ENCODE measurements around the gene ECD.
A peak's percentile ranks its signal among the peaks of the same experiment; 100 is the strongest.
"Not testable (repeated sequence)": the region's sequence is repeated elsewhere in the genome, so short reads cannot be mapped to it uniquely, and the experiment has no call there.

Gene ECD

DNA sequence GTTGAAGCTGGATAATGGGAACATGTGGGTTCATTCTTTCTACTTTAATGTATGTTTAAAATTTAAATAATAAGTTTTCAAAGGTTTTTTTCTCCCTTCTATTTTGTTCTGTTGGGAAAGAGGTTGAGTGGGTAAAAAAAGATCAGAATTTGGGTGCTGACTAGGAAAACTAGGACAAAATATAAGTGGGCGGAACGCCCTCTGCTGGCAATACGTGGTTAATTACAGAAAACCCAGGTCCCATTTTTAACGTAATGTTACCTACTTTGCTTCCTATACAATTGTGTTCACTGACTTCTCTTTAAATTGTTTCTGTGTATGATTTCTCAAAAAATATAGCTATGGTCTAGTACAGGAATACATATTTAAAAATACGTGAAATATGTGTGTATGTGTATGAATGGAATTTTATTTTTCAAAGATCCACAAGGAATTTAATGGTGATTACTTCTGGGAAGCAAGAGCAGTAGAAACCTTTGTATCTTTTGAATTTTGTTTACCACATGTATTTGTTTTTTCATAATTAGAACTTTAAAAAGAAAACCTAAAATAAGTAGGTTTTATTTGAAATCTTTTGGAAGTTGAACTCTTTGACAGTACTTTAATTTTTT is 8.7 kb downstream of the ECD start:
- DNase-seq, result peak; percentile 78

DNA sequence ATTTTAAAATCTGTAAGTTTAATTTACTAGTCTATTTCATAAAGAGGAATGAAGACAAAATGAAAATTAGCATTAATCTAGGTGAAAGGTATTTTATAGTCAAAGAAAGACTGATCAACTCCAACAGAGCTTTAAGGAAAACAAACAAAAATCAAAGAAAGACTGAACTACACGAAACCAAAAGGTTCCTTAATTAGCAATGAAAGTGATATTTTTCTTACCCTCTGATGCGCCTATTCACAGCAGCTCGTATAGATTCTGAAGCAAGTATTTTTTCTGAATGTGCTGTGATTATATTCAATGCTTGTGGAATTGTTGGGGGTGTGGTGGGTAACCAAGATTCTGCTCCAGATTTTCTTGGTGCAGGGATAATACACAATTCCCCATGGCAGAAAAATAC is 11.8 kb downstream of the ECD start:
- DNase-seq, result no peak

- no peak for DNase-seq
Observed at GRCh38 chr10:73152009-73152408, 15.8 kb downstream of the ECD start.

DNA sequence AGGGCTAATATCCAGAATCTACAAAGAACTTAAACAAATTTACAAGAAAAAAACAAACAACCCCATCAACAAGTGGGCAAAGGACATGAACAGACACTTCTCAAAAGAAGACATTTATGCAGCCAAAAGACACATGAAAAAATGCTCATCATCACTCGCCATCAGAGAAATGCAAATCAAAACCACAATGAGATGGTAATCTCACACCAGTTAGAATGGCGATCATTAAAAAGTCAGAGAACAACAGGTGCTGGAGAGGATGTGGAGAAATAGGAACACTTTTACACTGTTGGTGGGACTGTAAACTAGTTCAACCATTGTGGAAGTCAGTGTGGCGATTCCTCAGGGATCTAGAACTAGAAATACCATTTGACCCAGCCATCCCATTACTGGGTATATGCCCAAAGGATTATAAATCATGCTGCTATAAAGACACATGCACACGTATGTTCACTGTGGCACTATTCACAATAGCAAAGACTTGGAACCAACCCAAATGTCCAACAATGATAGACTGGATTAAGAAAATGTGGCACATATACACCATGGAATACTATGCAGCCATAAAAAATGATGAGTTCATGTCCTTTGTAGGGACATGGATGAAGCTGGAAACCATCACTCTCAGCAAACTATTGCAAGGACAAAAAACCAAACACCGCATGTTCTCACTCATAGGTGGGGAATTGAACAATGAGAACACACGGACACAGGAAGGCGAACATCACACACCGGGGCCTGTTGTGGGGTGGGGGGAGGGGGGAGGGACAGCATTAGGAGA is 17.0 kb downstream of the ECD start:
- DNase-seq, result not testable (repeated sequence)

GRCh38 chr10:73141603-73142002 is 26.2 kb downstream of the ECD start:
- no peak for DNase-seq

DNA sequence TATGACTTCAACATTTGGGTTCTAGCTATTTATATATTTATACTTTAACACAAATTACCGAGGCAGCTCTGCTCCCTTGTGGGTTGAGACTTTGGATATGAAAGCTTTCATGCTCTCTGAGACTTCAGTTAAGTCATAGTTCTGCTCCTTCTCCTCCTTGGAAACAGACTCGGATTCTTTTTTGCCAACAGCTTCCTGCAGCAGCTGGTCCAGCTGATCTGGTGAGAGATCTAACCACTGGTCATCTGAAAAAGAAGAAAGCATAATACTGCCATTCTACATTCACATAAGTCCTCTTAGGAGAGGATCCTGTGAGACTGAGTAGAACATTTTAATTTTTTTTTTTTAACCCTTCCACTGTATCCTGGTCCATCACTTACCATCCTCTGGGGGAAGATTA is 28.6 kb downstream of the ECD start:
- DNase-seq, result no peak

- DNase-seq, result no peak
Observed at GRCh38 chr10:73136627-73137026, 31.2 kb downstream of the ECD start.

GRCh38 chr10:73134727-73135126 is 33.1 kb downstream of the ECD start:
- no peak for DNase-seq

DNA sequence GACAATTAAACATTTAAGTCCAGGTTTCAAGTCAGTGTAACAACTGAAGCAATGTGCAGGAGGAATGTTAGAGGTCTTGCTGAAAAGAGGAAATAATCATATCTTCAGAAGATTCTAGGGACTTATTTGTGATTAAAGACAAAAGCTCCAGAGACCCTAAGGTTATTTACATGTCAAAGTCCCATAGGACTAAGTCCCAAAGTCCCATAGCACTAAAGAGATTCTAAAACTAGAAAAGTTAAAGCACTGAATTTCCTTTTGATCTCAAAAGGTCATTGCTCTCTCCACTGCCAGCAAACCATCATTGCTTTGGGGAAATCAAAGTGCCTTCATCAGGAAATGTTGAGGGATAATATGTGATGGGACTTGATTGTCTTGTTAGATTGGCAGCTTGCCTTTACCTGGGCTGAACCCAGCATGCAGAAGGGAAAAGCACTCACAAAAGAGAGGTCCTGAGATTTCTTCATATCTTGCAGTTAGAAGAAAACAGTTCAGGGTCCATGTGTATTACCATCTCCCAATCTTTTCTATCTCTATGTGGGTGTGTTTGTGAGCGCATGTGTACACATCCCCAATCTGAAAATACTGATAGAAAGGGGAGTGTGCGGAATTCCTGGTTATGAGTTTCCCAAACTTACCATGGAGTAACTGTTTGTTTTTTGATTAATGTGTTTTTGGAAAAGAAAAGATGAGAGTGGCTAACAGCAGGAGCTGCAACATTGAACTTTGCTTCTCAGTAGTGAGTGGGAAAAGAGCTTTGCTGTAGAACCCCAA is 35.7 kb downstream of the ECD start:
- DNase-seq, result no peak

DNA sequence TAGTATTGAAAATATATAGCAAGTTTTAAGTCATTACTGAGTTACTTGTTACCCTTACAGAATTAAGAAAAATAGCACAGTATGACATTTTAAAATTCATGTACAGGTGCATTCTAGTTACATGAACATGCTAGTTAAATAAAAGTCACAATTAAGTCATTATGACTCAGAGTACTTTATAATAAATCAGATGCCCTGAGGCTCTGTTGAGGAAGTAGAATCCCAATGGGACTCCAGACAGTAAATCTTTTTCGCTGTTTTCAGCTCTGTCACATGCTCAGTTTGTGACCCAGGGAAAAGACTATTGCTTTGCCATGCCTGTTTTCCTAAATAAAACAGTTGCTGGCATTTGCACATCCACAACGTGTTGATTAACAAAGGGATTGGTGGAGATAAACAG is 36.5 kb downstream of the ECD start:
- no peak for DNase-seq

DNA sequence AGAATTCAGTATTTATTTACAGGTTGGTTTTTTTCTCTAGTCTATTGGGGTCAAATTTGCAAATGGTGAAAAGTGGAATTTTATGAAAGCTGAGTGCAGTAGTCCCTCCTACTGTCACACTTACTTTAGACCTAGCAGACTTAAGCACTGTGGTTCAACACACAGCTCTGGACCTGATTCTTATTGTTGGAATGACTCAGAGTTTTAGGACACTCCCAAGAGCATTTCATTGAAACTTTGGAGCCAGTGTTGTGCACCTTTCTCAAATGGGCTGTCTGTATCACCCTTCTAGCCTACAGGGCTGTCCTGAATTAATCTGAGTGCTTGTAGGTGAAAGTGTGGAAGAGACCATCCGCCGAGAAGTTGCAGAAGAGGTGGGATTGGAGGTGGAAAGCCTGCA is 41.5 kb downstream of the ECD start:
- no peak for DNase-seq

DNA sequence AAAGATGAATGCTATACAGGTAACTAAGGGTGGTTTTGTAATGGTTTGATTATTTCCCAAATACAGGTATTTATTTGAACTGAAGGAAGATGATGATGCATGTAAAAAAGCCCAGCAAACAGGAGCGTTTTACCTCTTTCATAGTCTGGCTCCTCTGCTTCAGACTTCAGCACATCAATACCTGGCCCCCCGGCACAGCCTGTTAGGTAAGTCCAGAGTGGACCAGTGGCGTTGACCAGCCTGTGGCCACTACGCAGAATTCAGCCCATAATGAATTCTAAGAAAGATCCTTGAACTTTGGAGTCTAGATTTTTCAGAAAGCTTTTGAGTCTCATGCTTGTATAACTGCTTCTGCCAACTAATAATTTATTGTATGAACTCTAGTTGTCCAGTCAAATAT is 47.9 kb downstream of the ECD start:
- no peak for DNase-seq

DNA sequence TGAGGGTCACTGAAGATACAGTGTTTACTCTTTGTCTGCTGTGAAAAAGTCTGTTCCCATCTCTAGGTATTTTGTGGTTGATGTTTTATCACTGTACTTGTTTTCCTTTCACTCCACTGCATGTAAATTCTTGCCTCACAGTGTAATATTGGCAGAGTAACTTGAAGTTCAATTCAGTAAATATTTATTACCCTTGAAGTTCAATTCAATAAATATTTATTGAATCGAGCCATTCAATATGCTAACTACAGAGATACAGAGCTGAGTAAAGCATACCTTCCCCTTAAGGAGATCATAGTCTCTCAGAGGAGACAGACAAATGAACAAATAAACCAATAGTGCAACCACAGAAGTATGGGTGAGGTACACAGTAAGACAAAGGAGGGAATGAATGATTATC is 48.4 kb downstream of the ECD start:
- DNase-seq, result no peak

- DNase-seq, result no peak
Observed at GRCh38 chr10:73117976-73118743, 49.6 kb downstream of the ECD start.

GRCh38 chr10:73116017-73116416 is 51.8 kb downstream of the ECD start:
- no peak for DNase-seq

- DNase-seq, result no peak
Observed at GRCh38 chr10:73113551-73113950, 54.3 kb downstream of the ECD start.

DNA sequence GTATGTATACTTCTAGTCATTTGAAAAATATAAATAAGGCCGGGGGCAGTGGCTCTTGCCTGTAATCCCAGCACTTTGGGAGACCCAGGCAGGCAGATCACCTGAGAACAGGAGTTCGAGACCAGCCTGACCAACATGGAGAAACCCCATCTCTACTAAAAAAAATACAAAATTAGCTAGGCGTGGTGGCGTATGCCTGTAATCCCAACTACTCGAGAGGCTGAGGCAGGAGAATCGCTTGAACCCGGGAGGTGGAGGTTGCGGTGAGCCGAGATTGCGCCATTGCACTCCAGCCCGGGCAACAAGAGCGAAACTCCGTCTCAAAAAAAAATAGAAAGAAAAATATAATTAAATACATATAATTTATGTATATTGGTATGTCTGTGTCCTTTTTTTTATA is 55.8 kb downstream of the ECD start:
- DNase-seq, result not testable (repeated sequence)

DNA sequence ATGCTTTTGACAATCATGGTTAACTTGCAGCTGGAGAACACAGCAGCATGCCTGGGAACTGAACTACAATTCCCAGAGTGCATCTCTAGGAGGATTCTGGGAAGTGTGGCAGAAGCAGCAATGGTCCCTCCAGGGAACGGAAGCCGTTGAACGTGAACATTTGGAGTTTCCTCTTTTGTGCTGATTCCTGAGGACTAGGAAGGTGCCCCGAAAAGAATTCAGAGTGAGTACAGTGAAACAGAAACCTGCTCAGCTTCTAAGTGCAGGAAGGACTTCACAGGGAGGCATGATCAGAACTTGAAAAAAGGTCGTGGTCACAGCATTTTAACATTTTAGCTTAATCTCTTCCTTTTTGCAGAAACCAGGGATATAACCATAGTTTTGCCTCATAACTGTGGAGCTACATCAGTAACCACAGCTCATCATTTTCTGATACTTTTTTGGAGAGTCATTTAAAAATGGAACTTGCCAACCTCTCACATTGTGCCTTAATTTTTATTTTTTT is 57.4 kb downstream of the ECD start, which contains the start of gene NUDT13:
Gene NUDT13, plus strand, starts transcription at position 111 of the 505 bp plus-strand sequence. CDS start 3,911 bp downstream, outside the sequence.
- DNase-seq, result peak; percentile 92

GRCh38 chr10:73109248-73109652 is 58.6 kb downstream of the ECD start:
- not testable (repeated sequence) for DNase-seq

DNA sequence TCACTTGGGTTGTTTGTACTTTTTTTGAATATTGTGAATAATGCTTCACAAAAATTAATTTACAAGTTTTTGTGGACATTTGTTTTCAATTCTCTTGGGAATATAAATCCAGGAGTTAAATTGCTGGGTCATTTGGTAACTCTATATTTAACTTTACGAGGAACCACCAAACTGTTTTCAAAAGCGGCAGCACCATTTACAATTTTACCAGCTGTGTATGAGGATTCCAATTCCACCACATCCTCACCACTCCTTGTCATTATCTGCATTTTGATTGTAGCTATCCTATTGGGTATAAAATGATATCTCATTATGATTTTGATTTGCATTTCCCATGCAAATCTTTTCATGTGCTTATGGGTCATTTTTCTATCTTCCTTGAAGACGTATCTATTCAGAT is 61.5 kb downstream of the ECD start:
- no peak for DNase-seq

DNA sequence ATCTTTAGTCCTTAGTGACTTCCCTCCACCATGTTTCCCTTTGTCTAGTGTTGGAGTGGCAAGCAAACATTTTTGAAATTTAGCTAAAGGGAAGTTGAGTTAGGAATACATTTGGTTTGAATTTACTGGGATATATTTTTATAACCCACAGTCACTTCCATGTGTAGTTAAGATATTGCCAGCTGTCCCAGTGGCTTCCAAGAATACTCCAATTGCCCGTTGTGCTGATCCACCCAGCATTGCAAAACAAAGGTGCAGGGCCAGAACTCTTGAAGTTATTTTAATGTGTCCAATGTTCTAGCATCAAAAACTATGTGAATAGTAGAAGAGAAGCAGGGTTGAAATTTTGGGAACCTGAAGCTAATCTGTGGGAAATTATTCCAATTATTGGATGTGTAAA is 68.7 kb downstream of the ECD start:
- DNase-seq, result no peak

DNA sequence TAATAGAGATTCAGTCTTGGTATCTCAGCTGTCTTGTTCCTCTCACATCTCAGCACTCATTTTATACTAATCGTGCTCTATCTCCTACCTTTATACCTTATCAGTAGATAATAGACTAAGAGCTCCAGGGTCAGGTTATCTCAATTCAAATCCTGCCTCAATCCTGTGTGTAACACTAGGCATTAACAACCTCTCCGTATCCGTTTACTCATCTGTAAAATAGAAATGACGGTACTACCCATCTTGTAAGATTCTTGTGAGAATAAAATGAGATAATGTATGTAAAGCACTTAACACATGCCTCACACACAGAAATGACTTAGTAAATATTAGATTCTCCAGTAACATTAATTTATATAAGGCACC is 70.5 kb downstream of the ECD start:
- DNase-seq, result no peak

Data from eye (tissue), 1 donor.